GM19395 (cell line): Measurements from ENCODE around the gene MFAP4.

Experiments used
- ATAC-seq: cut with Tn5 transposase; IDR thresholded peaks from one replicate; pipeline ENCODE4 v1.9.1; 2021; ENCODE audit warnings: mild to moderate bottlenecking, moderate library complexity; ENCODE audit not compliant: unreplicated experiment

MFAP4 gene

GRCh38 chr17:19410875-19411620 lies 24.1 kb upstream of the MFAP4 start, which contains the start of gene RNF112:
Gene RNF112, plus strand, starts transcription at chr17:19411232. Its CDS starts 177 bp downstream, at chr17:19411409.
- ATAC-seq: no peak

- no peak for ATAC-seq
Observed at GRCh38 chr17:19410091-19410490, 23.1 kb upstream of the MFAP4 start.

GRCh38 chr17:19409509-19409908 lies 22.5 kb upstream of the MFAP4 start:
- ATAC-seq: no peak

GRCh38 chr17:19409066-19409465 lies 22.1 kb upstream of the MFAP4 start:
- ATAC-seq: no peak

GRCh38 chr17:19408346-19408710 lies 21.3 kb upstream of the MFAP4 start:
- no peak for ATAC-seq

- no peak for ATAC-seq
Observed at GRCh38 chr17:19407601-19408345, 20.8 kb upstream of the MFAP4 start.

- no peak for ATAC-seq
Observed at GRCh38 chr17:19405114-19405513, 18.1 kb upstream of the MFAP4 start.

- ATAC-seq: no peak
Observed at GRCh38 chr17:19404264-19404663, 17.3 kb upstream of the MFAP4 start.

GRCh38 chr17:19403021-19403420 lies 16.0 kb upstream of the MFAP4 start:
- no peak for ATAC-seq

GRCh38 chr17:19402171-19402570 lies 15.2 kb upstream of the MFAP4 start:
- no peak for ATAC-seq

- ATAC-seq: no peak
Observed at GRCh38 chr17:19401321-19402010, 14.5 kb upstream of the MFAP4 start.

- ATAC-seq: no peak
Observed at GRCh38 chr17:19399750-19400450, 12.9 kb upstream of the MFAP4 start.

GRCh38 chr17:19398301-19399181 lies 11.6 kb upstream of the MFAP4 start:
- ATAC-seq: no peak

GRCh38 chr17:19397556-19398041 lies 10.6 kb upstream of the MFAP4 start:
- ATAC-seq: no peak

- no peak for ATAC-seq
Observed at GRCh38 chr17:19392303-19392702, 5.3 kb upstream of the MFAP4 start.

- ATAC-seq: no peak
Observed at GRCh38 chr17:19391432-19391831, 4.4 kb upstream of the MFAP4 start.

- no peak for ATAC-seq
Observed at GRCh38 chr17:19390951-19391350, 4.0 kb upstream of the MFAP4 start.

GRCh38 chr17:19388791-19389785 lies 2.1 kb upstream of the MFAP4 start:
- ATAC-seq: no peak
